ENCODE measurements around the gene LRMDA.

The LRMDA gene

DNA sequence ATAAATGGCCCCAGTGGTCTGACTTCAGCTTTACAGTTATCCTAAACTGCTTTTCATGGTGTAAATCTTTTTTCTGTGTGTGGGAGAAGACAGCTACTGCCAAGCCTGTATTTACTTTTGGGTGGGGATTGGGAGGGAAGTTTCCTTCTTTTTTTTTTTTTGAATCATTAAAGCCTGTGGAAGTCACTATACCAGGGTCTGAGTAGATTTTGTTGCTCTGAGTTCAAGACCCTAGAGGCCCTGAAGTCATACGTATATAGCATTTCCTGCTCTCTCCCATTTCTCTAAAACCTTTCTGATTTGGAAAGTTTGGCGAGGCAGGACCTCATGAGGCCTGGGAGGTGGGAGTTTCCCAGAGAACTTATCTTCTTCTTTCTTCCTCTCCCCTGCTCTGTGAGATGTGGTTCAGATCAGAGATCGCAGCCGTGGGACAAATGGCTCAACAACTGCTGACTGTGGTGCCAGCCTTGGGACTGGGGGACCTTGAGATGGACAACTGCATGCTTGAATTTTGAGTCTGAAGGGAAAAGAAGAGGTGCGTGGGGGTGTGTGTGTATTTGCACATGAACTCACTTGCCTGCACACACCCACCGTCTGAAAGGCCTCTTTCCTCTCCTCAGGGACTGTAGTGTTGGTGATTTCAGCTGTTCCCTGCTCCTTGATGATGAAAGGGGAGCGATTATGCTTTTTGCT is 18.1 kb downstream of the LRMDA start:
- DNase-seq = no peak

DNA sequence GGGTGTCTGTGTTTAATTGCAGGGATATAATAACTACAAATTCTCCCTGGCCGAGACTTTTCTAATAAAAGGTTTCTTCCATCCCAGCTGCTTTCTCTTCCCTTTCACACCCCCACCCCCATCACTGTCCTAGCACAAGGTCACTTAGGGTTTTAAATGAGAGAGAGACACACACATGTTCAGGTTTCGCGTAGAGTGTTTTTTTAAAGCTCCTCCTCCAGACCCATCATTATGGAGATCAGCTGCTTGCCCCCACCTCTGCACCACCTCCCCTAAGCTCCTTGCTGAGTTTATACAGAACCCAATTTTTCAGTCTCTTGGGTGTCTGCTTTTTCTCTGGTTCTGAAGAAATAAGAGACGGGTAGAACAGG is 18.6 kb downstream of the LRMDA start:
- DNase-seq = no peak

DNA sequence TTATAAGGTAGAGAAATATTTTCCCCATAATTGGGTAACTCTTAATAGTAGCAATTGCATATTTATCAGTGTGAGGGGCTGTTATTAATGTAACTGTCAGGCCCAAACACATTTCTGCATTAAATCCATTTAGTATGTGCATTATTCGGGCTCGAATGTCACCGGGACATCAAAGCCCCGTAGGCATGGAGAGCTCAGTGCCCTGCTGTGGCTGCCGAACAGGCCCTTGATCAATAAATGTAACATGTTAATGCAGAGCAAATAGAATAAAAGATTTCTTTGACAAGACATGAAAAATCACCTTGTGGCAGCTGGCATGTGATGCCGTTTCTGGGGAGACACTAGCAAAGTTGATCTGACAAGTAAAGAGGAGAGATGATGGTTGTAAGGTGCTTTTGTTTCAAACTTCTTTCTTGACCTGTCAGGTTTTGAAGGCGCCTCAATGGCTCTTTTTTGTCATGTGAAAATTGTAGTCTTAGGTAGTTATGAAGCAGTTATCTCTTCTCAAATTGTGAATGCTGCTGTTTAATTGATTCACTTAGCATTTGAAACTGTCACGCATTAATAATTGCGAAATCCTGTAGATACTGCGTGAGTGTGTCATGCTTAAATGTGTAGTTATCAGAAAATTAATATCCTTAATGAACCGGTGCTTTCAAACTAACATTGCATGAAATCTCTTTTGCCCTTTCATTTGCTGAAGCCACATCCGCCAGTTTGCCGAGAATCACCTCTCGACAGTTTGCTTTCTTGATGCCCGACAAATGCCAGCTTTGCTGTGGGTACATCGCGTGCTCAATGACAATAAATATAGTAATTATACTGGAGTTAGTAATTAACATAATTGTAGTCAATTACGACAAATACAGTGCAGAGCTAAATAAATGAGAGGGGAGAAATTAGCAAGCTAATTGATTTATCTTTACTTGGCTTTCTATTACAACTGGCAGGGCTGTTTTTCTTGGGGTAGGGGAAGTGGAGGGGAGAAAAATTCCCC is 19.5 kb downstream of the LRMDA start:
- no peak for DNase-seq

DNA sequence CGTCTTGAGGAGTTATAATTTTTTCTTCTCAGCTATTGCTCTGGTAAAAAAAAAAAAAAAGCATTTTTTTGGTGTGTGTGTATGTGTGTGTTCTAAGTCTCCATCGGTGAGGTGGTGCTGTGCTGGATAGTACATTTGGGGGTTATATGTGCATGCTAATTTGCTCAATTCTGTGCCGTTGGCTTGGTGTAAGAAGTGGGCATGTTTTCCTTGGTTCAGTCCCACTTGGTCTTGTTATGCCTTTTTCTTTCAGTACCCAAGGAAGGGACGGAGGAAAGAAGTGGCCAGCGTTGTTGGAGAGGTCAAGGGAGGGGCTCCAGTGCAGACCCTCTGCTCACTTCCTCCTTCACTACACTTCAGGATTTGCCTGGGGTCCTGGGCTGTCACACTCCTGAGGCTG is 20.4 kb downstream of the LRMDA start:
- no peak for DNase-seq

DNA sequence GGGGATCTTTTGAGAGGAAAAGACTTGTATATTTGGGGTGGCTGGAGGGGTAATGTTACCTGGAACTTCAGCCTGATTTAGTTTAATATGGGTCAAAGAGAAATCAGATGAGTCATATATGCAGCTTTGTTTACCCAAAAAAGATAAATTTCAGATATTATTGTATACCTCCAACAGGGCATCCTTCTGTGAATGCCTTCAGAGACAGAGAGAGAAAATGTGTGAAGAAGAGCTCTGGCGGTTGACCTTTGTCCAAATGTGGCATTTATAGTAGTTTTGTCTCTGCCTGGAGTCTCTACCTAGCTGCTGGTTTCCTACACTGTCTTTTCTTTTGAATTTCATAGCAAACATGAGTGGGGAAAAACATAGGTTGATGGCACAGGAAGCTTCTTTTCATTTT is 21.6 kb downstream of the LRMDA start:
- DNase-seq = no peak

DNA sequence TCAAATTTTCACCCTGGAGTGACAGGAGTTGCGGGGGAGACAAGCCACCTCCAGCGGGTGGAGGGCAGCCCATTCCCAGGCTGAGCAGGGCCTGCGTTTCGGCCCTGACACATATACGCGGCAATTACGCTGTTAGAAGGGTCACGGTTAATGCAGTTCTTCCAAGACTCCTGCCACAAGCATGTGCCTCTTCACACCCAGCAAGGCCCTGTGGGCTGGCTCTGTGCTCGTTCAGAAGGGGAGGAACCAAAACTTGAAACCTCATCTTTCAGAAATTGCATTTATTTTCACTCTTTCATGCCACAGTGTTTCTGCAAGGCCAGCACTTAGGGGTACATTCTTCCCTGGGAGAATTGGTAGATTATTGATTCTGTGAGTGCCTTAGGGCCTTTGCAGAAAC is 24.7 kb downstream of the LRMDA start:
- DNase-seq = no peak

DNA sequence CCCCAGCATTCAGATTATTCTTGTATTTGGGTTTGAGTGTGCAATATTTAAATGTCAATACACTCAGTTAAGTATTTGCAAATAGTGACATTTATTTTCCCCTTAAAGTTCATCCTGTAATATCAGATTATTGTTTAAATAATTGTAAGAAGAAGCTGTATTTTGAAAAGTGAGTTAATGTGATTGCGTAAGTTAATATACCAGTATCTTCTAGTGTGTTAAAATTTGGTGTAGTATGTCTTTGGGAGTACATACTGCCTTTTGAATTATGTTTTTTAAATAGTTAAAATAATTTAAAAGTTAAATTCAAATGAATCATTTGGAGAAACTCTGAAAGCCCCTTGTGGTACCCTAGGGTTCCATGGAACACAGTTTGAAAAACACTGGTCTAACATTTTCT is 28.6 kb downstream of the LRMDA start:
- DNase-seq = no peak

DNA sequence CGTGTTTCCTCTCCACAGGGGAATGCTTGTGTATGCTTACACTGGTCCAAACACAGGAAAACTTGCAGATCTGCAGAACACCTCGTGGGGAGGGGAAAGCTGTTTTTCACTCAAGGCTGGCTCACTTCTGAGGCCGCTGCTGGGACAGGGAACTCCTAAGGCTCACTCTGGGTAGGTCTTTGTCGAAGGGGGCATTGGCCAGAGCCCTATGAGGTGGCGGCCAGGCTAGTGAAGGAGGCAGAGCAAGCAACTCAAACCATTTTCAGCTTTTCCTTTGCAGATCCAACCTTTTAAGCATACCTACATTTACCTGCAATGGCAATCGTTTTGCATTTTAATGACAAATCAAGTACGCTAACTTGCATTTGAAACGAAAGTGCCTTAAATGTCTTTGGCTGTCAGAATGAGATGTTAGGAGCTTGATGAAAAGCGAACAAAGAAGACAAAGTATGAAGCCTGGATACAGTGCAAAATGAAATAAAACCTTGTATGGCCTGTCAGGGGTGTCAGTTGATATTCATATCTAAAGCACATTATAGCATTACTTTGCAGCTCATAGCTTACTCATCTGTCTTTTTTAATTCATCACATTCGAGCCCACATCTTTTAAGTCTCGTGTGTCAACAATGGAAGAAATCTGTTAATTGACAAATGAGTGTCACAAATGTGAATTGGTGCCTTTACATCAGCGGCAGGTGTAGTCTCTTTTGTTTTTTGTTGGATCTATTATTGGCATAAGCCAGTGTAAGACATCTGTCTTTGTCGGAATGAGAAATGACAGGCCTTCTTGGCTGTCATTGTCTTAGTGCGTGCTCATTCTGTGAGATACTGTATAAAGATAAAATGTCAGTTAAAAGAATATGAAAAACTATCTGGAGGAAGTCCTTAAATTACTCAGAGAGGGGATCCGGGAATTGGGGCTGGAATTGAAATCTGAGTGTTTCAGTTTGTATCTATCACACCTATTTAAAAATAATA is 30.5 kb downstream of the LRMDA start:
- DNase-seq = no peak

DNA sequence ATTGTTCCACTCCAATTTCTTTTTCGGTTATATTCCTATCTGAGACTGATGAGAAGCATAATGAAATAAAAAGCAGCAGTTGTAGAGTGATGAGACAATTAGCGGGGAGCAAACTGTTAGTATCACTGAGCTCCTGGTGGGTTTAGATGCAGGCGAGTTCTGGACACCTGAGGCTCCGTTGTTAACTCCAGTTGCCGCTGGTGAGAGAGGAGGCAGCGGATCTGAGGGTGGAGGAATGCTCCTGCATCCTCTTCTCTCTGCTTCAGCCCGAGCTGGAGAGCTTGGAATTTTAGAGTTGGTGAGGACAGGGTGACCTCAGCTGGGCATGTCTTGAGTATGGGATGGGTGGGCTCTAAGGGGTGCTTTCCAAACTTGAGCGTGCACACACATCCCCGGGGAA is 31.4 kb downstream of the LRMDA start:
- no peak for DNase-seq

DNA sequence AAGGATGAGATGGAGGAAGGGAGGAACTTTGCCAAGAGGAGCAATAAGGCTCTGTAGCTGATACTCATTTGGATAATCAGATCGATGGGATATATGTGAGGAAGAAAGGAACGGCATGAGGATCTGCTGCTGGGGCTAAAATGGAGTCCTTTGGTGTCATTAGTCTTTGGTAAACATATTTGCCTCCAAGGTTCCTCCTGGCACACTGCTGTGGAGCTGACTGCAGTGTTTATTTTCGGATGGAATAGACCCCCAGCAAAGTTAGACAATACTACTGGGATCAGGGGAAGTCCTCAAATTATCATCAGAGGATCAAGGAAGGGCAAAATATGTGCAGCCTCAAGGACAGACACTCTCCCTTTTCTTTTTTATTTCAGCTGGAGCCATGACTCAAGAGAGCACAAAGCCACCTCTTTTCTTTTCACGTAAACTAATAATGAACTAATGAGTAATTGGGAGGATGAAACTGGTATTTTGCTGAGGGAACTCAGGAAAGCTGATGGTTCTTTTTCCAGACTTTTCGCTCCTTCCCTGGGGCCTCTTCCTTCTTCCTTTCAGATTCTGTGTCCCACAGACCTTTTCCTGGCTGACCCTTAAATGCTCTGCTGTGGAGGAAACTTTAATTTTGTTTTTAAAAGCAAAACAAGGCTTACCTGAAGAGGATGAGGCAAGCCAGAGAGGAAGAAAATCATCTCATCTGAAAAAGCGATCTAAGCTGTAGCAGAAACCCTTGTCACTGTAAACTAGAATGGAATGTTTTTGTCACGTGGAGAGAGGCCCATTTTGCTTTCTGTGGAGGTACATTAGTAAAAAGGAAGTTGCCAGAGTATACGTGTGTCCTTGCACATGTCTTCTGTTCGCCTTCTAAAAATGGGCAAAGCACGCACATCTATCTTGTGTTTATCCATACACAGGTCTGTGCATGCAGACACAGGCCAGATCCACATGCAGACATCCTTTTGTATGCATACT is 33.3 kb downstream of the LRMDA start:
- no peak for DNase-seq

DNA sequence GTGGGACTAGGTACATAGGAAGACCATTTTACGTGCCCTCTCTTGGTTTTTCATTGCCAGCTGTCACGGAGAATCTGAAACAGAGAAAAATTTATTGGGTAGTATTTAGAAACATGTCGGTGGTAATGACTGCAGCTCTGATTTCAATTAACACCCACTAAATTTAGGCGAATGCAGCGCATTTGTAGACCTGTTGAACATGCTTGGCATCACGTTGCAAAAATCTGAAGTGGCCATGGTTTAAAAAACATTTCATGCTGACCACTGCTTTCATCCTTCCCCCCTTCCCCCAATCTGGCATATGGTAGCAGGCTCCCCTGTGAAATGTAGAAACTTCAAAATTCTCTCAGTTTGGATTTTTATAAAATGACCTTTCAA is 34.0 kb downstream of the LRMDA start:
- no peak for DNase-seq

DNA sequence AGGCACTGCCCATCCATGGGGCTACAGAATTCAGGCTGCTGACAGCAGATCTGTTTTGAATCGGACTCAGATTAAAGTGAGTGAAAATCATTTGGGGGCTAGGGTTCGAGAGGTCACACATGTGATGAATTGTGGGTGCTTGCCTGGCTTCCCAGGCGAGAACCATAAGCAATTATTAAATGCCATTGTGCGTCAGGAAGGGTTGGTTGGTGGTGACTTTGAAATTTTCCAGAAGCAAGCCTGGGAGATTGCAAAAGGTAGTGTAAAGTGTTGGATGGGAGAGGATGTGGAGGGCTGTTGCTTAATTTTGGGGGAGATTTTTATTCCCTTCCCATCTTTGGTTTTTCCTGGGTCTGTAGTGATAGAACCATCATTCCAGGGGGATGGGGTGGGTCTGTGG is 34.6 kb downstream of the LRMDA start:
- DNase-seq = no peak

DNA sequence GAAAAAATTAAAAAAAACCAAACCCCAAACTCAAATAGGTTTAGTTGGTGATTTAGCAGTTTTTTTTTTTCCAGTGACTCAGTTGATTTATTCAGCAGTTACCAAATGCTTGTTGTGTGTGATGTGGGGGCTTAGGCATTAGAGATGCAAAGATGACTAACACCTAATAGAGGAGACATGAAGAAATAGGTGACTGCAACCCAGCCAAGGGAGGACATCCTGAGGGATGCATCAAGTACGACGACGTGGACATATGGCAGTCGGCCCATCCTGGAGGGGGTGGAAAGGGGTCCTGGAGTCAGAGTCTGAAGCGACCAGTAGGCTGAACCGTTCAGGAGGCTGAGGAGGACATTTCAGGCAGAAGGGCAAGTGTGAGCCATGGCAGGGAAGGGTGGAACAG is 35.5 kb downstream of the LRMDA start:
- DNase-seq = no peak

DNA sequence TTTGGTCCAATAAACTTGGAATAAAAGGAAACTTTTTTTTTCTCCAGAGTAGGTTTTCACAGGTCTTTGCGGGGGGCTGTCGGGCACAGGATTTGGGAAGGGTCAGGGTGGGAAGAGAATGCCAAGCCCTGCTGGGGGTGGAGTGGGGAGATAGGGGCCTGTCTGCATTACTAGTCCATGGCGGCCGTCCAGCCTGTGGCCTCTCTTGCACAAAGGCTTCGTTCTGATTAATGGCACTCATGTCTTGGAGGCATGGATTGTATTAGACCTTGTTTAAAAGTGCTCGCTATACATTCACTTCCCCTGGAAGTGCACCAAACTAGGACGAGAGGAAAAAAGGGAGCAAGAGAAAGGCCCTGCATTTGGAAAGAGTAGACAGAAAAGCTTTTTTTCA is 37.2 kb downstream of the LRMDA start:
- DNase-seq = no peak

DNA sequence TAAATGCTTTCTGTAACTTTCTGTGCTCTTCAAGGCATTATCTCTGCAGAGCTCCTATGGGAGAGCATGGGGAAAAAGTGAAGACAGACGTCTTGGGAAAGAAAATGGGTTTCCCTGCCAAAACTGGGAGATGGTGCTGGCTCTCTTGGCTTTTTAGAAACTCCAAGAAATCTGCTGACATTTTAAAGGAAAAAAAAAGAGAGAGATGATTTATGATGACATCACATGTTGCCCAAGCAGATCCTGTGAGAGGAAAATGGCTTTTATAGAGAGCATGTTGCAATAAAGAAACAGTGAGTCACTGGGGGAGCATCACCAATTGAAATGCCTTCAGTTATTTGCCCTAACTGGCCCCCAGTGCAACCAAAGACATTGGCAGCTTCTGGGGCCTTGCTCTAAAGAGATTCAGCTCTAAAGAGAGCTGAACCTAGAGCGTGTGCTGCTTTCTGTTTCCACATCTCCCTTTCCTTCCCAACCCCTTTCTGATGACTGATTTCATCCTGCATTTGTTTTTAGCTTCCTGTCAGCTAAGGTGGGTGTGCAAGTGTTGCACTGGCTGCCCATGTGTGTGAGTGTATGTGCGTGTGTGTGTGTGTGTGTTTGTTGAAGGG is 37.7 kb downstream of the LRMDA start:
- no peak for DNase-seq

DNA sequence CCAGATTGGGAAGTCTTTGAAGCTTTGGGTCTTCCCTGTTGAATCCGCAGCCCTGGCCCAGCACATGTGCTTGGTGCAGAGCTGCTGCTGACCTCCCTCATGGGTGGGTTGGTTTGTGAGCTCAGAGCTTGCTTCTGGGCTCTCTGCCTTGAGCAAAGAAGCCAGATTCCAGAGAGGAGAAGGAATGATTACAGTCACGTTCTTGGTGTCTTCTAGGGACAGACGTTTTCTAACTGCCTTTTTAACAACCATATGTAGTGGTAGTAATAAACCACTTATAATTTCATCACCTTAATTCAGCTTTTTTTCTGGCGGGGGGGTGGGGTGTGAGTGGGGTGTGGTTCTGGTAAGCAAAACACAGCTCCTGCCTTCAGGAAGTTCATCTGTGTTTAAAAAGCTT is 39.5 kb downstream of the LRMDA start:
- no peak for DNase-seq

DNA sequence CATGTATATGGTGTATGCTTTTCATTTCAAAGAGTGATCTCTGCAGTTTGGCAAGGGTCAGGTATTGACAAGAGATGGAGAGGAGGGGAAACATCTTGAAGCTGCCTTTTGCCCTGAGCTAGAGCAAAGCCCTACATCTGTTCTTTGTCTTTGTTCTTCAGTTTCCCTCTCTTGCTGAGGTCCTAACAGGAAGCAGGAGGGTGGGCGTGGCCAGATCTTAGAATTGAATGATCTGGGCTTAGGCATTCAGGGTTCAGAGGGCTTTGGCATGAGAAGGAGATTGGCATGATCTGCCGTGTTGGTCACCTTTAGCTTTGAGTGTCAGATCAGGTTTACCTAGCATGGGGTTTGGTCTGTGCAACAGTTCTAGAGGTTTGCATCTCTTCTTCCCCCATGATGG is 41.3 kb downstream of the LRMDA start:
- DNase-seq = no peak

DNA sequence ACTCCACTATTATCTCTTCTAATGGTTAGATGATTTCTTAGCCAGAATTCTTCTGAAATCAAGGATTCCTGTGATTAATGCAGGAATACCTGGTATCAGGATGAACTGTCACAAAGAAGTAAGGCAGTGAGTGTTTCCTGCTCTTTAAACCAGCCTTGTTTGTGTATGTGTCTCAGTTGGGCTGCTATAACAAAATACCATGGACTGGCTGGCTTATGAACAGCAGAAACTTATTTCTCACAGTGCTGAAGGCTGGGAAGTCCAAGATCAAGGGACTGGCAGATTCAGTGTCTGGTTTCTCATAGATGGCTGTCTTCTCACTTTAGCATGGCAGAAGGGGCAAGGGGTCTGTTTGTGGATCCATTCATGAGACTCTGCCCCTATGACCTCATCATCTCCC is 42.7 kb downstream of the LRMDA start:
- no peak for DNase-seq

DNA sequence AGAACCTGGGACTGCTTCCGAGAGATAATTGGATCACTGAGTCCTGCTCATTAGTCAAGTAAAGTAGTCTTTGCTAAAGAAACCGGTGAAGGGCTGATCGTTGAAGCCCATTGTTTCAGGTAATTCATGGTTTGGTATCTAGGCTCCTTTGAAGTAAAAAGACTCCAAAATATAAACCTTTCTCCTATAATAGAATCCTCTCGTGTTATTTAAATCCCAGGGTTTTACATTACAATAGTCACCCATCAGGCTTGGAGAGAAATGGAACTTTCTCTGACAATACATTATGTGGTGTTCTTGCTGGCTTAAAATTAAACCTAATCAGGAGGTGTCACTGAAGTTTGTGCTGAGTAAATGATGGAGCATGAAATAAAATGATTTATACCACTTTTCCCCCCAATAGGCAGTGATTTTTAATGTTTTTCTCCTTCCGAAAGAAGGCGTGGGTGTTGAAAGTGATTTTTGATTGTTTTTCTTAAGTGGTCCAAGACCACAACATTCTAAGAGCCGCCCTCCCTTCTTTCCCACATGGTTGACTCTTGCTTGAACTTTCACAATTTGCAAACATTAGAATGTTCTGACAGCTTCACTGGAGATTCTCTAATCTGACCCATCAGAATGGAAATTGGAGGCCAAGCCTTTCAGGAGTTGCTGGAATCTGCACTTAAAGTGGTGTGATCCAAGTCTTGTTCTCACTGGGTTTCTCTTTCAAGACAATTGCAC is 44.2 kb downstream of the LRMDA start:
- no peak for DNase-seq

DNA sequence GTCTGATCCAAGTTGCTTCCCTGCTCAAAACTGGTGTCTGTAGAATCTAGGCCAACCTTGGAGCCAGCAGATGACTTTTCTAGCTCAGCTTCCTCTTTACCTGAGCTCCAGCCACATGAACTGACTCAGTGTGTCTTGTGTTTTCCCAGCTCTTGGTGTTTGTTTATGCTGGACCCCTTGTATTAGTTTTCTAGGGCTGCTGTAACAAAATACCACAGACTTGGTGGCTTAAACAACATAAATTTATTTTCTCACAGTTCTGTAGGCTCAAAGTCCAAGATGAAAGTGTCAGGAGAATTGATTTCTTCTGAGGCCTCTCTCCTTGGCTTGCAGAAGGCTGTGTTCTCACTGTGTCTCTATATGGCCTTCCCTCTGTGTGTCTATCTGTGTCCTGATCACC is 45.1 kb downstream of the LRMDA start:
- no peak for DNase-seq

DNA sequence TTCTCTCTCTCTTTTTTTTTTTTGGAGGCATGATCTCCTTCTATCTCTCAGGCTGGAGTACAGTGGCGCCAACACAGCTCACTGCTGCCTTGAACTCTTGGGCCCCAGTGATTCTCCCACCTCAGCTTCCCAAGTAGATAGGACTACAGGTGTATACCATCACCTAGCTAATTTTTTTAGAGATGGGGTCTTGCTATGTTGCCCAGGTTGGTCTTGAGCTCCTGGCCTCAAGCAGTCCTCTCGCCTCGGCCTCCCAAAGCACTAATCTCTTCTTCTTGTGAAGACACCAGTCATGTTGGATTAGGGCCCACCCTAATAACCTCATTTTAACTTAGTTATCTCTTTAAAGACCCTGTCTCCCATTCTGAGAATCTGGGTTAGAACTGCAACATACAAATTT is 45.6 kb downstream of the LRMDA start:
- DNase-seq = no peak

All from activated CD4-positive, alpha-beta T cell treated with anti-CD3 and anti-CD28 coated beads, Interleukin-10, Interleukin-2, amounts not matched to agents 100 ng/mL and 50 ng/mL, durations not matched to agents 16 hours and 8 hours (primary cell).